ENCODE results near the gene CDC37L1. TPM values are rescaled to one million over a fixed set of nuclear protein-coding genes. Genes with fewer than 3 reads are reported as not detected.

The CDC37L1 gene
- total and polyA plus RNA-seq, 9 of the 15 experiments (the other 6 are each of a cell fraction or from before 2014, with no cell fraction given): 1.5 to 7.9 (median 6.0) TPM

GRCh38 chr9:4740638-4741364 lies 61.4 kb downstream of the CDC37L1 start, which contains the start of gene AK3 (continued):
- TF ChIP-seq, protein P1, sequence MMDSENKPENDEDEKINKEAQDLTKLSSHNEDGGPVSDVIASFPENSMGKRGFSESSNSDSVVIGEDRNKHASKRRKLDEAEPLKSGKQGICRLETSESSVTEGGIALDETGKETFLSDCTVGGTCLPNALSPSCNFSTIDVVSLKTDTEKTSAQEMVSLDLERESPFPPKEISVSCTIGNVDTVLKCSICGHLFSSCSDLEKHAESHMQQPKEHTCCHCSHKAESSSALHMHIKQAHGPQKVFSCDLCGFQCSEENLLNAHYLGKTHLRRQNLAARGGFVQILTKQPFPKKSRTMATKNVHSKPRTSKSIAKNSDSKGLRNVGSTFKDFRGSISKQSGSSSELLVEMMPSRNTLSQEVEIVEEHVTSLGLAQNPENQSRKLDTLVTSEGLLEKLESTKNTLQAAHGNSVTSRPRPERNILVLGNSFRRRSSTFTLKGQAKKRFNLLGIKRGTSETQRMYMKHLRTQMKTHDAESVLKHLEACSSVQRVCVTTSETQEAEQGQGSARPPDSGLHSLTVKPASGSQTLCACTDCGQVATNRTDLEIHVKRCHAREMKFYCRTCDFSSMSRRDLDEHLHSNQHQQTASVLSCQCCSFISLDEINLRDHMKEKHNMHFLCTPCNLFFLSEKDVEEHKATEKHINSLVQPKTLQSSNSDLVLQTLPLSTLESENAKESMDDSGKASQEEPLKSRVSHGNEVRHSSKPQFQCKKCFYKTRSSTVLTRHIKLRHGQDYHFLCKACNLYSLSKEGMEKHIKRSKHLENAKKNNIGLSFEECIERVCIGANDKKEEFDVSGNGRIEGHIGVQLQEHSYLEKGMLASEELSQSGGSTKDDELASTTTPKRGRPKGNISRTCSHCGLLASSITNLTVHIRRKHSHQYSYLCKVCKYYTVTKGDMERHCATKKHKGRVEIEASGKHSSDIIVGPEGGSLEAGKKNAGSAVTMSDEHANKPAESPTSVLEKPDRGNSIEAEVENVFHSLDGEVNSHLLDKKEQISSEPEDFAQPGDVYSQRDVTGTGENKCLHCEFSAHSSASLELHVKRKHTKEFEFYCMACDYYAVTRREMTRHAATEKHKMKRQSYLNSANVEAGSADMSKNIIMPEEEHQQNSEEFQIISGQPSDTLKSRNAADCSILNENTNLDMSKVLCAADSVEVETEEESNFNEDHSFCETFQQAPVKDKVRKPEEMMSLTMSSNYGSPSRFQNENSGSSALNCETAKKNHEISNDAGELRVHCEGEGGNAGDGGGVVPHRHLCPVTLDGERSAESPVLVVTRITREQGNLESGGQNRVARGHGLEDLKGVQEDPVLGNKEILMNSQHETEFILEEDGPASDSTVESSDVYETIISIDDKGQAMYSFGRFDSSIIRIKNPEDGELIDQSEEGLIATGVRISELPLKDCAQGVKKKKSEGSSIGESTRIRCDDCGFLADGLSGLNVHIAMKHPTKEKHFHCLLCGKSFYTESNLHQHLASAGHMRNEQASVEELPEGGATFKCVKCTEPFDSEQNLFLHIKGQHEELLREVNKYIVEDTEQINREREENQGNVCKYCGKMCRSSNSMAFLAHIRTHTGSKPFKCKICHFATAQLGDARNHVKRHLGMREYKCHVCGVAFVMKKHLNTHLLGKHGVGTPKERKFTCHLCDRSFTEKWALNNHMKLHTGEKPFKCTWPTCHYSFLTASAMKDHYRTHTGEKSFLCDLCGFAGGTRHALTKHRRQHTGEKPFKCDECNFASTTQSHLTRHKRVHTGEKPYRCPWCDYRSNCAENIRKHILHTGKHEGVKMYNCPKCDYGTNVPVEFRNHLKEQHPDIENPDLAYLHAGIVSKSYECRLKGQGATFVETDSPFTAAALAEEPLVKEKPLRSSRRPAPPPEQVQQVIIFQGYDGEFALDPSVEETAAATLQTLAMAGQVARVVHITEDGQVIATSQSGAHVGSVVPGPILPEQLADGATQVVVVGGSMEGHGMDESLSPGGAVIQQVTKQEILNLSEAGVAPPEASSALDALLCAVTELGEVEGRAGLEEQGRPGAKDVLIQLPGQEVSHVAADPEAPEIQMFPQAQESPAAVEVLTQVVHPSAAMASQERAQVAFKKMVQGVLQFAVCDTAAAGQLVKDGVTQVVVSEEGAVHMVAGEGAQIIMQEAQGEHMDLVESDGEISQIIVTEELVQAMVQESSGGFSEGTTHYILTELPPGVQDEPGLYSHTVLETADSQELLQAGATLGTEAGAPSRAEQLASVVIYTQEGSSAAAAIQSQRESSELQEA (IDR thresholded peaks at IDR 0.05; ENCODE audit: low read depth): no peak
- TF ChIP-seq, protein P2, sequence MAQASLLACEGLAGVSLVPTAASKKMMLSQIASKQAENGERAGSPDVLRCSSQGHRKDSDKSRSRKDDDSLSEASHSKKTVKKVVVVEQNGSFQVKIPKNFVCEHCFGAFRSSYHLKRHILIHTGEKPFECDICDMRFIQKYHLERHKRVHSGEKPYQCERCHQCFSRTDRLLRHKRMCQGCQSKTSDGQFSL (CRISPR knock-in tag; IDR thresholded peaks at IDR 0.05): no peak
- TF ChIP-seq, protein P2 (tag; IDR thresholded peaks at IDR 0.05): no peak
- TF ChIP-seq BRD9 (IDR thresholded peaks at IDR 0.05; ENCODE audit: low read depth, partially characterized antibody) (no peak), CXXC5 (CRISPR knock-in tag; IDR thresholded peaks at IDR 0.05) (peak; percentile 78), RAD21 (CRISPR knock-in tag; conservative IDR thresholded peaks at IDR 0.05 in 1 of 2, IDR thresholded peaks at IDR 0.05 in 1 of 2) (peak; percentile 29 to 41), BRCA1 (IDR thresholded peaks at IDR 0.05) (no peak), BRCA1 (CRISPR knock-in tag; IDR thresholded peaks at IDR 0.05) (no peak), ZNF41 (CRISPR knock-in tag; conservative IDR thresholded peaks at IDR 0.05) (no peak), SRSF3 (IDR thresholded peaks at IDR 0.05; ENCODE audit: insufficient read depth, low read length) (no peak), SUPT5H (IDR thresholded peaks at IDR 0.05) (0 out of 2 replicates have a peak, but pooled peaks have one; percentile 53), SAP30 (IDR thresholded peaks at IDR 0.05; ENCODE audit: borderline replicate concordance, insufficient read depth, low read depth, low read length, poor library complexity, severe bottlenecking) (peak; percentile 57), GABPA (tag; conservative IDR thresholded peaks at IDR 0.05; ENCODE audit: low read depth) (peak; percentile 77)
- TF ChIP-seq, protein P3, sequence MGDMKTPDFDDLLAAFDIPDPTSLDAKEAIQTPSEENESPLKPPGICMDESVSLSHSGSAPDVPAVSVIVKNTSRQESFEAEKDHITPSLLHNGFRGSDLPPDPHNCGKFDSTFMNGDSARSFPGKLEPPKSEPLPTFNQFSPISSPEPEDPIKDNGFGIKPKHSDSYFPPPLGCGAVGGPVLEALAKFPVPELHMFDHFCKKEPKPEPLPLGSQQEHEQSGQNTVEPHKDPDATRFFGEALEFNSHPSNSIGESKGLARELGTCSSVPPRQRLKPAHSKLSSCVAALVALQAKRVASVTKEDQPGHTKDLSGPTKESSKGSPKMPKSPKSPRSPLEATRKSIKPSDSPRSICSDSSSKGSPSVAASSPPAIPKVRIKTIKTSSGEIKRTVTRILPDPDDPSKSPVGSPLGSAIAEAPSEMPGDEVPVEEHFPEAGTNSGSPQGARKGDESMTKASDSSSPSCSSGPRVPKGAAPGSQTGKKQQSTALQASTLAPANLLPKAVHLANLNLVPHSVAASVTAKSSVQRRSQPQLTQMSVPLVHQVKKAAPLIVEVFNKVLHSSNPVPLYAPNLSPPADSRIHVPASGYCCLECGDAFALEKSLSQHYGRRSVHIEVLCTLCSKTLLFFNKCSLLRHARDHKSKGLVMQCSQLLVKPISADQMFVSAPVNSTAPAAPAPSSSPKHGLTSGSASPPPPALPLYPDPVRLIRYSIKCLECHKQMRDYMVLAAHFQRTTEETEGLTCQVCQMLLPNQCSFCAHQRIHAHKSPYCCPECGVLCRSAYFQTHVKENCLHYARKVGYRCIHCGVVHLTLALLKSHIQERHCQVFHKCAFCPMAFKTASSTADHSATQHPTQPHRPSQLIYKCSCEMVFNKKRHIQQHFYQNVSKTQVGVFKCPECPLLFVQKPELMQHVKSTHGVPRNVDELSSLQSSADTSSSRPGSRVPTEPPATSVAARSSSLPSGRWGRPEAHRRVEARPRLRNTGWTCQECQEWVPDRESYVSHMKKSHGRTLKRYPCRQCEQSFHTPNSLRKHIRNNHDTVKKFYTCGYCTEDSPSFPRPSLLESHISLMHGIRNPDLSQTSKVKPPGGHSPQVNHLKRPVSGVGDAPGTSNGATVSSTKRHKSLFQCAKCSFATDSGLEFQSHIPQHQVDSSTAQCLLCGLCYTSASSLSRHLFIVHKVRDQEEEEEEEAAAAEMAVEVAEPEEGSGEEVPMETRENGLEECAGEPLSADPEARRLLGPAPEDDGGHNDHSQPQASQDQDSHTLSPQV (IDR thresholded peaks at IDR 0.05): 0 out of 2 replicates have a peak, but pooled peaks have one; percentile 36
